GM15510 (cell line): Measurements from ENCODE around the gene GATA2.

ENCODE experiments used
- POLR2A ChIP-seq: IDR thresholded peaks from 3 replicates; pipeline ENCODE4 v1.6.1; 2011; ENCODE audit warnings: borderline replicate concordance; ENCODE audit not compliant: insufficient read length; ENCODE audit errors: extremely low read depth

Gene GATA2

GRCh38 chr3:128463354-128463753, 29.6 kb downstream of the GATA2 start:
- no peak for TF ChIP-seq POLR2A

DNA sequence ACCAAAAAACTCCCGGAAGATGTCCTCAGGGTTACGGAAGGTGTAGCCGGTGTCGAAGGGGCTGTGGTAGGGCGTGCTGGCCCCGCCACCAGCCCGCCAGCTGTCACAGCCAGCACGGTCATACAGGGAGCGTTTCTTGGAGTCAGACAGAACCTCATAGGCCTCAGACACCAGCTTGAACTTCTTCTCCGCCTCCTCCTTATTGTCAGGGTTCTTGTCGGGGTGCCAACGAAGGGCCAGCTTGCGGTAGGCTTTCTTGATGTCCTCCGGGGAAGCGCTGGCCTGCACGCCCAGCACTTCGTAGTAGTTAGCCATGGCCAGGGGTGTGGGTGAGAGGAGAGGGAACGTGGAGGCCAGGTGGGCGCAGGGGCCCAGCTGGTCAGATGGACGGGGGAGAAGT, 30.1 kb downstream of the GATA2 start:
- no peak for TF ChIP-seq POLR2A

GRCh38 chr3:128462341-128462910, 30.6 kb downstream of the GATA2 start:
- TF ChIP-seq POLR2A: no peak

- no peak for TF ChIP-seq POLR2A
Observed at GRCh38 chr3:128461731-128462130, 31.3 kb downstream of the GATA2 start.

DNA sequence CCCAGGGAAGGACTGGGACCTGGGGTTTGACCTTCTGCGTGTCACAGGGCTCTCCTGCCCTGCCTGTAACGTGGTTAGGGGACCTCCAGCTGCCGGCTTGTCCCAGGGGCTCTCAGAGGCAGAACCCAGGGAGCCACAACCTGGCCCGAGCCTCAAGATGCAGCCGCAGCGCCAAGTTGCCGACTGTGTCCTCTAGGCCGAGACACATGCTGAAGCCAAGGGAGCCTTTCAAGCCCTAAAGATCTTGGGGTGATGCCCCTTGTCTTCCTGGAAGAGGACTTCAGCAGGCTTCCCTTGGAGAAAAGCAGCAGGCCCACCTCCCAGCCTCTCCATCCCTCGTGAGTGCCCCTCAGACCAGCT, 33.6 kb downstream of the GATA2 start:
- TF ChIP-seq POLR2A: no peak

GRCh38 chr3:128458746-128459460, 34.1 kb downstream of the GATA2 start:
- no peak for TF ChIP-seq POLR2A

DNA sequence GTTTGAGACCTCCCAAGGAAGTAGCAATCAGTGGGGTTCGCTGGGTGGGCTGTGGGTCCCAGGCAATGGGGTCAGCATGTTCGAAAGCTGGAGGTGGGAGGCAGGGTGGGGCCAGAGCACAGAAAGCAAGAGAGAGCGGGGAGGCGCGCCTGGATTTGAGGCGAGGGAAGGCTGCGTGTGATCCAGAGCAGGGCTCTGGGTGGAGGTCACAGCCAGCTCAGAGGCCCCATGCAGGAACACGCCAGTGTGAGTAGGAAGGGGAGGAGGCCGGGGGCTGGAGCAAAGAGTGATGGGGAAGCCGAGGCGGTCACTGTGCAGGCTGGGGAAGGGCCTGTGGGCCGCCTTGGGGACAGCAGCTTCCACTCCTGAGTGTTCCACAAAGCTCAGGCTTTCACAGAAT, 35.1 kb downstream of the GATA2 start:
- no peak for TF ChIP-seq POLR2A

- TF ChIP-seq POLR2A: no peak
Observed at GRCh38 chr3:128456776-128457715, 36.0 kb downstream of the GATA2 start.

GRCh38 chr3:128455786-128456748, 36.9 kb downstream of the GATA2 start:
- no peak for TF ChIP-seq POLR2A

DNA sequence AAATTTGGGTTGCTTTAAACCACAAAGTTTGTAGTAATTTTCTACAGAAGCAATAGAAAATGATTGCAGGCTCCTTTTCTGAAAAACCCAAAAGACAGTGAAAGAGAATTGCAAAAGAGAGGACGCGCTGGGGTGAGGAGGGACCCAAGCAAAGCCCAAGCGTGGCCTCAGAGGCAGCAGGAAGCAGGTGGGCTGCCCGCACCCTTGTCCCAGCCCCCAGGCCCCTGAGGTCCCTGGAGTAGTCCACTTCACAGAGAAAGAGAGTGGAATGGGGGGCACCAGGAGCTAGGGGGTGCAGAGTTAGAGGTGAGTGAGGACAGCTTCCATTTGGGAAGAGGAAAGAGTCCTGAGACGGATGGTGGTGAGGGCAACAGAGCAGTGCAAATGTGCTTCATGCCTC, 37.9 kb downstream of the GATA2 start:
- no peak for TF ChIP-seq POLR2A

DNA sequence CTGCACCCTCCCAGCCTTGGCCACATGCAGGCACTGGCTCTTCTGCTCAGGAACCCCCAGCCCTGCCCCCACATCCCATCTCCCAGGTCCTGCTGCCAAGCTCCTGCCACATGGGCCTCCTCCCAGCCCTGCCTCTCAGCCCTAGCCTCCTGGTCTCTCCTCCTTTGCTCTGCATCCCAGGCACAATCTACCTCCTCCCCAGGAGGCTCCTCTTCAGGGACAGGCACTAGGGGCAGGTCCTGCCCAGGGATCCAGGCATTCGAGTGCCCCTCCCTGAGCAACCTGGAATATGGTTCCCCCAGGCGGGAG, 38.7 kb downstream of the GATA2 start:
- no peak for TF ChIP-seq POLR2A

DNA sequence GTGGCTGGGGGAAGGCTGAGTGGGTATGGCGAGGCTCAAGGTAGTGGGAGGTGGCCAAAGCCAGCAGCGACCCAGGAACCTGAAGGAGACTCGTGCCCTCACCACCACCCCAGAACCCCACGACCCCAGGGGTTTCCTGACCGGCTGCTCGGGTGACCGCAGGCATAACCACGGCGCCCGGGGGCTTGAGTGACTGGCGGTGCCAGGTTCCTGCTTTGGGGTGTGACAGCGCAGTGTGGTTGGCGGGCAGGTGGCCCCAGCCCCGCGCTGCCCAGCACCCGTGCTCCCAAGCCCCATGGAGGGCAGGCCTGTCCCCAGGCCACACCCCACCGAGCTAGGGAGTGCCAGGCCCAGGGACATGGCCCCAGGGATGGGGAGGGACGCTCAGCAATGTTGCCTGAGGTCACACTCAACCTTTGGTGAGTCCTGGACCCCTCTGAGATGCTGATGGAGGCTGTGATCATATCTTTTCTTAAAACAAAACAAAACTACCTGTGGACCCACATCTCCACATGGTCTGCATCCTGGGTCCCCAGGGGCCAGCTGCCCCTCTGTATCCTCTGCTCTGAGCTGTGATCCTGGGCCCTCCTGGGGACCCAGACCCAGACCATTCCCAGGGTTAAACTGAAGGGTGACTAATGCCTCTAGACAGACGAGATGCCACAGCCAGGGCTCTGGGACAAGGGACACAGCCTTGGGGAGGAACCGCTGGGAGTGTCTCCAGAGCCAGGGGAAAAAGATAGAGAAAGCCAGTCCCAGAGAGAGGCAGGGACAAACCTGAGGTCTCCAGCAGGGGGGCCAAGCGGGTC, 39.3 kb downstream of the GATA2 start:
- no peak for TF ChIP-seq POLR2A

GRCh38 chr3:128452678-128453275, 40.2 kb downstream of the GATA2 start:
- TF ChIP-seq POLR2A: no peak

GRCh38 chr3:128452120-128452519, 40.9 kb downstream of the GATA2 start:
- no peak for TF ChIP-seq POLR2A

- no peak for TF ChIP-seq POLR2A
Observed at GRCh38 chr3:128449111-128449638, 43.8 kb downstream of the GATA2 start.
